Measurements from ENCODE around the gene DNM2.
"Not testable (repeated sequence)": the region's sequence is repeated elsewhere in the genome, so short reads cannot be mapped to it uniquely, and the experiment has no call there.

DNM2 gene

DNA sequence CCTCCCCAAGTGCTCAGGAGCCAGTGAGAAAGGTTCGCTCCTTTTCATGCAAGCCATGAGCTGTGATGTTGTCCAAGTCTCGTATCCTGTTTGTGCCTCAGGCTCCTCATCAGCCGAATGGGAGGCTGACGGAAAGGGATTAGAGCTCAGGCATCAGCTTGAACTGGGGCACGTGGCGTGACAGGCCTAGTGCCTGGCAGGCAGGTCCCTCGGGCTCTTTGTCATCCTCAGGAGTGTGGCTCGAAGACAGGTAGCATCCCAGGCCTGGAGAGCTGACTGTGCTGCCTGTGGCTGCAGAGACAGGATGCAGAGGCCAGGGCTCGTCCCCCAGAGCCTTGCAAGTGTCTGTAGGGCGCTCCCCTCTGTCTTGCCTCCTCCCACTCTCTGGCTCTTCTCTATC, 38.5 kb downstream of the DNM2 start:
- no peak for DNase-seq

DNA sequence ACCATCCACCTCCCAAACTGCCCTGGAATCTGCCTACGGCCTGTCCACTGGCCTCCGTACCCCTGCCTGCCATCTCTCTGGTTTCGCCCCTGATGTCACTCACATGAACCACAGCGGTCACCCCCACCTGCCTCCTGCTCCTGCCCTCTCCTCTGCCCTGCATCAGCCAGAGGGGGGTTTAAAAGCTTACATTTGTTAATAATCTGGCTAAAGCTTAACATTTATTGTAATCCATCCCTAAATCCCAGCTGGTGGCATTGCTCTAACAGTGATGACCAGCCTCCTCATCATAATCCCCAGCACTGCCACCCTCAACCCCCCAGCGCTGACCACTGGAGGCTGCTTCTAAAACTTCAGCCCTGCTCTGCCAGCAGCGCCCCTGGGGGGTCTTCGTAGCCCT, 38.9 kb downstream of the DNM2 start:
- DNase-seq: no peak

DNA sequence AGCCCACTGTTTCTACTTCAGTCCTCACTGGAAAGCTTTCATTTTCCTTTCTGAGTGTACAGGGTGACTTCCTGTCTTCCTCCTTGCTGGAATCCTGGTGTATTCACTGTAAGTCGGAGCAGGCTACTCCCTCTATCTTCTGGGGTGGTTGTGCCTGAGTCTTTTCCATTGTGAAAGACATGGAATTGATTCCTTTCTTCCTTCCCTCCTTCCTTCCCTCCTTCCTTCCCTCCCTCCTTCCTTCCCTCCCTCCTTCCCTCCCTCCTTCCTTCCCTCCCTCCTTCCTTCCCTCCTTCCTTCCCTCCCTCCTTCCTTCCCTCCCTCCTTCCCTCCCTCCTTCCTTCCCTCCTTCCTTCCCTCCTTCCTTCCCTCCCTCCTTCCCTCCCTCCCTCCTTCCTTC, 40.2 kb downstream of the DNM2 start:
- not testable (repeated sequence) for DNase-seq

DNA sequence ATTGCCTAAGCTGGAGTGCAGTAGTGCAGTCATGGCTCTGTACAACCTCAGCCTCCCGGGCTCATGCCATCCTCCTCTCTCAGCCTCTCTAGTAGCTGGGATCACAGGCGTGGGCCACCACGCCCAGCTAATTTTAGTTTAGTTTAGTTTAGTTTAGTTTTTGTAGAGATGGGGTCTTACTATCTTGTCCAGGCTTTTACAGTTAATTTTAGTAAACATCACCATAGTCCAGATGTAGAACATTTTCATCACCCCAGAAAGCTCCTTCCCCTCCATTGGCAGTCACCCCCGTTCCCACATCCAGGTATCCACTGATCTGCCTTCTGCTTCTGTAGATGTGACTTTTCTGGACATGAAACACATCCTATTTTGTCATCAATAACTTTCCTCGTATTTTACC, 41.1 kb downstream of the DNM2 start:
- DNase-seq: no peak

DNA sequence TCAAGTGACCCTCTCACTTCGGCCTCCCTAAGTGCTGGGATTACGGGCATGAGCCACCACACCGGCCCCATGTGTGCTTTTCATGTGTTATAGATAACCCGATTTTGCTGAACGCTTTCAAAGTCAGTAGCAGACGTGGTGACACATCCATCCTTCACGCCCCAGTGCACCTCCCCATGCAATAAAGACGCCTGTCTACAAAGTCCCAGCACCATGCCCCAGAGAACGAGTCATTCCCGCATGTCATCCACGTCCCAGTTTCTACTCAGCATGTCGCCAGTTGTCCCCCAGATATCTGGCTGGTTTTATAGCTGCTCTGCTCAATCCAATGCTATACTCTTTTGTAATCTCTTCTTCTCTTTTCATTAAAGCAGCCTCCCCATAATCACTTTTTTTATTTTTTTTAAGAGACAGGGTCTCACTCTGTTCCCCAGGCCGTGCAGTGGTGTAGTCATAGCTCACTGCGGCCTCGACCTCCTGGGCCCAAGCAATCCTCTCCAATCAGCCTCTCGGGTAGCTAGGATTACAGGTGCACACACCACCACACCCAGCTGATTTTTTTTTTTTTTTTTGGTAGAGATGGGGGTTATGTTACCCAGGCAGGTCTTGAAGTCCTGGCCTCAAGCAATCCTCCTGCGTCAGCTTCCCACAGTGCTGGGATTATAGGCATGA, 42.5 kb downstream of the DNM2 start:
- DNase-seq: no peak

DNA sequence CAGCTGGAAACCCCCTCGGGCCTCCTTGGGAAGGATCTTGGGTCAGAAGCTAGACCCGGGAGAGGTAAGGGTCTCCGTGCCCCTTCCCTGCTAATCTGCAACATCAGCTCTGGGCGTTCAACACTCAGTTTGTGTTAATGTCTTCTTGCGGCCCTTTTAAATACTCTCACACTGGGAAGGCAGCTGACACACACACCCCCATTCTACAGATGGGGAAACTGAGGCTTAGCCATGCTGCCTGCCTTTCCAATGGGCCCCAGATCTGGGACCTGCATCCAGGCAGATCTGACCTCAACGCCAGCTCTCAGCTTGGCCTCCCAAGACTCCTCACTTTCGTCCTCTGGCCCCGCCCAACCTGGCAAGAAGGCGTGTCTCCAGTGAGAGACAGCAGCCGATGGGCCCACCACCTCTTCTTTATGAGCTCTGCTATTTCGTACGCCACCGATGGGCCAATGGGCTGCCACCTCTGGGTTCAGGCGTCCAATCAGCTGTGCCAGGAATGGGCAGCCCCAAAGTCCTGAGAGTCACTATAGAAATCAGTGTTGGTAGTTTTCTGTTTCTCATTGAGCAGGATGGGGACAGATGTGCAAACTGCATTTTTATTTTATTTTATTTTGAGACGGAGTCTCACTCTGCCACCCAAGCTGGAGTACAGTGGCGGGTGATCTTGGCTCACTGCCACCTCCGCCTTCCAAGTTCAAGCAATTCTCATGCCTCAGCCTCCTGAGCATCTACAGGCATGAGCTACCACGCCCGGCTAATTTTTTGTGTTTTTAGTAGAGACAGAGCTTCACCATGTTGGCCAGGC, 43.8 kb downstream of the DNM2 start:
- no peak for DNase-seq

DNA sequence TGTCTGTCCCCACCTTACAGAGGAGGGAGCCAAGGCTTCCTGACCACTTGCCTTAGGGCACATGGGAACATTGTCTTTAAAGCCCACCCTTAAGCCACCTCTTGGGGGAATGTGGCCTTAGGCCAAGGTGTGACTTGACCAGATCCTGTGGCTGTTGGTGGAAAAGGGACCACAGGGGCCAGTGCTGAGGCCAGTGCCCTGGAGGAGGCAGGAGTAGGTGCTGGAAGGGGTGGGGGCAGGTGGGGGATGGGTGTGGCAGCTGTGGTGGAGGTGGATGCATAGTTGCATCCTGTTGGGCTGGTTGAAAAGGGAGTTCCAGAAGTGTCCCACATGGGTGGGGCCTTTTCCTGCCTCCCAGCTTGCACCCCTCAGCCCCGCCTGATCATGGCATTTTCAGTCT, 44.8 kb downstream of the DNM2 start:
- DNase-seq: no peak

DNA sequence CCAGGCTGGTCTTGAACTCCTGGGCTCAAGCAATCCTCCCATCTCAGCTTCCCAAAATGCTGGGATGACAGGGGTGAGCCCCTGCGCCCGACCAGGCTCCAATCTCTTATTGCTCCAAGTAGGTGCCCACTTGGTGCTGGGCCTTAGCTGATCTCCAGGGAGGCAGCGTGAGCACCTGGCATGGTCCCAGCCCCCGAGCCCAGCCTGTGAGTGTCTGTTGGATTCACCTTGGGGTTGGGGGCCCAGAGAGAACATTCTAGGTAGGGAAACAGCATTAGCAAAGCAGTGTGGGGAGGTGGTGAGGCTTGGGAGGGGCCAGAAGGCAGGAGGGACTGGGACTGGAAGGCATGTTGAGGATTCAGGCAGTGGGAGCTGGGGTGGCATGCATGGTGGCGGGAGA, 45.5 kb downstream of the DNM2 start:
- DNase-seq: no peak

DNA sequence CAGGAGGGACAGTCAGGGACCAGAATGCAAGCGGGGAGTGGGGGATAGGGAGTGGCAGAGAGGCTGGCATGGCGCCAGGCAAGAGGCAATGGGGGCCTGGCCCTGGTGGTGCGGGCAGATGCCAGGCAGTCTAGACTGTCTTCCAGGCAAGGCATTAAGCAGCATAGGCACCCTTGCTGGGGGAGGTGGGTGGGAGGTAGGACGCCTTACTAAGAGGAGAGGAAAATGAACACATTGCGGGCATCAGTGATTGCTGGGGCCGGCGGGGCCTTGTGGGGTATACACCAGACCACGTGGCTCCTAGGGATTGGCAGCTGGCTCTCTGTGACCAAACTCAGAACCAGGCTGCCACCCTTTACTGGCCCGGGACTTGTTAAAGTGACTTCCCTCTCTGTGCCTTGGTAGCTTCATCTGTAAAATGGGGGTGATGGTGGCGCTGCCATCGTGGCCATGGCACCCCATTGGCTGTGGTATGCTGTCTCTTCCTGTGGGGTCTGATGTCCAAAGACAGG, 46.0 kb downstream of the DNM2 start:
- DNase-seq: no peak

DNA sequence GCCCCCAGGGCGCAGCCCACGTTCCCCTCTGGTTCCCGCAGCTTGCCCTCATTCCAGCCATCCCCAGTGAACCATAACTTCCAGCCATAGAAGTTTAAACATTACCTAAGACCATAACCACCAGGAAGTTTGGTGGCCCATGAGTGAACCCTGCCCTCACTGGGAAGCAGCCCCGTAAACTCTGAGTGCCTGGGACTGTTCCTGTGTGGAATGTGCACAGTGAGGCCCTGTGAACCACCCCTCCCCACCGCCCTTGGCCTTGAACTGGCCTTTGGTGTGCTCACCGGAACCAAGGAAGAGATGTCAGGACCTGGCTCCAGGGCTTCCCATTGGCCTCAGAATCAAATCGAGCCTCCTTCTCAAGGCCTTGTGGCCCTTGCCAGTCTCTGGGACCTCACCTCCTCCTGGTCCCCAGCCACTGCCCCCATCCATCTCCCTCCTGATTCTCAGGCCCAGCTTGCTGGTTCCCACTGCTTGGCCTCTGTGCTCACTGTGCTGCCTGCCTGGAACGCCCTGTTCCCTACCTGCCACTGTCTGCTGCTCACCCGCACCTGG, 46.5 kb downstream of the DNM2 start:
- no peak for DNase-seq

DNA sequence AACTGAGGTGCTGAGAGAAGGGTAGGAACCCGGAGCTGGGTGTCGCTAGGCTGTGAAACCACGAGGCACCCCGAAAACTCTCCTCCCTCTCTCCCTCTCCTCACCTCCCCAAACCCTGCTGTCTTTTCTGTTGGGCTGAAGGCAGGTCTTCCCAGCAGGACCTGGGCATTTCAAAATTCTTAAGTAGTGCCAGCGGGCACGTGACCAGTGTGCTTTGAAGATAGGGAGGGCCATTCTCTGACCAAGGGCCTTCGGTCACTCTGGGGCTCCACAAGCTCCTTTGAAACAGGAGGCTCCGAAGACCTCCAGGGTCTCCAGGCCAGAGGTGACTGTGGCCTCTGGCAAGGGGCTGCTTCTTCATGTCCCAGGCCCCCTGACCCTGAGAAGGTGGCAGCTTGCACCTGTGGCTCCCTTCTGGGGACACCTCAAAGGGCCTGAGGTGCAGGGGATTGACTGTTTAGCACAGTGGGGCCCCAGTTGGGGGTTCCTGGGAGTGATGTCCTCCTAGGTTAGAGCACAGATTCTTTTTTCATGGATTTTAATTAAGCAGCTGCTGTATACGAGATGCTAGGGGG, 48.3 kb downstream of the DNM2 start:
- DNase-seq: no peak

DNA sequence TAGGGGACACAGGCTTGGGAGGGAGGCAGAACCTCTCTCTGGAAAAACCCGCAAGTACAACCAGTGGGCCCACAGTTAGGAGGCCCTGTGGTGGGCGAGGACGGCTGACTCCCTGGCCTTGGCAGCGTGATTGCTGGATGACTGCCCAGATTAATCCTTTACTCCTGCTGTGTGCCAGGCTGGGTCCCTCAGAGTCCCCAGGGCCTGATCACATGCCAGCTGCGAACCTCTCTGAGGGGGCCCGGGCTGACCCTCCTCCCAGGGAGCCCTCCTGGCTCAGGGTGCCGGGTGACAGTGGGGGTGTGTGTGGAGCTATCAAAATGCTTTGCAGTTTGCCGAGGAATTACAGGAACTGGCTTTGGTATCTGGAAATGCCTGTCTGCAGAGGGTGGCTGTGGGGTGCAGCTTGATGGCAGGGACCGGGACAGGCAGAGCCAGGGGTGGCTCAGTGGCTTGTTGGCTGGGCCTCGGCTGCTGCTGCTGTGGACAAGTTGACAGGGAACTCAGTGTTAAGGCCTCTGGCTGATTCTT, 48.9 kb downstream of the DNM2 start:
- DNase-seq: no peak

DNA sequence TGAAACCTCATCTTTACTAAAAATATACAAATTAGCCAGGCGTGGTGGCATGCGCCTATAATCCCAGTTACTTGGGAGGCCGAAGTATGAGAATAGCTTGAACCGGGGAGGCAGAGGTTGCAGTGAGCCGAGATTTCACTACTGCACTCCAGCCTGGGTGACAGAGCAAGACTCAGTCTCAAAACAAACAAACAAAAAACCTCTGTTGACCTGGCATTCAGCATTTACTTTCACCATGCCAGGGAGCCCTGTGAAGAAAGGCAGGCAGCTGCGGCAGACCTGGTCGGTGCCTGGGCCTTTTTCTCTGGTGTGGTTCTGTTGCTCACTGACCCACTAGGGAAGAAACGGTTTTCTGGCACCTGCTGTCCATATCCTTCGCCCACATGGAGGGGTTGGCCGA, 49.8 kb downstream of the DNM2 start:
- DNase-seq: no peak

DNA sequence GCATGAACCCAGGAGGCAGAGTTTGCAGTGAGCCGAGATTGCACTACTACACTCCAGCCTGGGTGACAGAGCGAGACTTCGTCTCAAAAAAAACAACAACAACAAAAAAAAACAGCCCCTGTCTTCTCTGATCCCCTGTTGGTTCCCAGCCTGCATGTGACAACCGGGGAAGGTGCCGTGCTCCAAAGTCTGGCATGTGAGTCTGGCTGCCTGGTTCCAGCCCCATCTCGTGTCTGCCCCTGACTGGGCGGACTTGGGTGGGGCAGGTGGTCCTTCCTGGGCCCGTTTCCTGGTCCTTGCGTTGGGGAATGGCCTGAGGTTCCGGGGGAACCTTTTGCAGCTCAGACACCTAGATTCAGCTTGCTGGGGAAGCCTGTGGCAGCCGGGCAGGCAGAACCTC, 50.5 kb downstream of the DNM2 start:
- DNase-seq: no peak

DNA sequence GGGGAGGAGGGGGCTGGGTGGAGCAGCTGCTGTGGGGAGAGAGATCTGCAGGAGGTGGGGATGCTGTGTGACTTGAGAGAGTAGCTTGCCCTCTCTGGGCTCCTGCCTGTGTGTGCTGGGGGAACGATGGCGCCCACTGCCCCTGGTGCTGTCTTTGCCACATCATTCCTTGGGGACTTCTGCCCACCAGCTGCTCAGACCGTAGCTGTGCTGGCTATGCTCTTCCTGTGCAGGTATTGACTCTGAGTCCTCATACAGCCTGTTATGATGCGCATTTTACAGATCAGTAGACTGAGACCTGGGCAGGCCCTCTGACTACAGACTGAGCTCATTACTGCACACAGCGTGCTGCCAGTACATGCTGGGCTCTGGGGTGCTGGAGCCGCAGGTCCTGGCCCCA, 51.1 kb downstream of the DNM2 start:
- no peak for DNase-seq

DNA sequence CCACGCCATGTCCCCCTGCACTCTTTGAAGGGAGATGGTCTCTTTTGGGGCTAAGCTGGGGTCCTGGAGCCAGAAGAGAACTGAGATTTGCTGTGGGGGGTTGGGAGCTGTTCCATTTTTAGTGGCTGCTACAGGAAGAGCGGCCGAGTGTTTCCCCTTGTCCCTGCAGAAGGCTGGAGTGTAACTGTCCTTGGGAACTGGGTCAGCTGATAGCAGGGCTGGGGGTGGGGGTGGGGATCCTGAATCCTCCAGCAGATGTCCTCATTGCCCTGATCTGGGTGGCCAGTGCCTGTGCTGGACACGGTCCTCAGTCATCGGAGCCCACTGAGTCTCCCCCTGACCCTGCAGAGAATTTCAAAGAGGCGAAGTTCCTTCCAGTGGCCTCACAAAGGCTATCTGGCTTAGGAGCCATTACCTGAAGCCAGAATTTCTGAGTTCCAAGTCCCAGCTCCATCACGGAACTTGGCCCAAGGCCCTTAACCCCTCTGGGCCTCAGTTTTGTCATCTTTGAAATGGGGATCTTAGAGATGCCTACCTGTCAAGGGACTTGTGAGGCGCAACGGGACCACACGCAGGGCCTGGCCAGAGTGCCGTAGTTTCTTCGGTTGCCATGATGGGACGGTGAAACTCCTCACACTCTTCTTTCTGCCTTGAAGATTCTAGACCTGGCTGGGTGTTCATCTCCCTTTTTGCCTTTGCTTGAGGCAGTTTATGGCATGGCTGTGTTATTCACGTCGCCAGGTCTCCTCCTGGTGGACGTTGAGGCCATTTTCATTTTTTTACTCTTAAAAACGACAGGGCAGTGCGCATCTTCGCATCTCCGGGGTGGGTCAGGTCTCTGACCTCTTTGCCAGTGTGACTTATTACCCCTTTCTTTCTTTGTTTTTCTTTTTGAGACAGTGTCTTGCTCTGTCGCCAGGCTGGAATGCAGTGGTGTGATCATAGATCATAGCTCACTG, 51.9 kb downstream of the DNM2 start:
- no peak for DNase-seq

DNA sequence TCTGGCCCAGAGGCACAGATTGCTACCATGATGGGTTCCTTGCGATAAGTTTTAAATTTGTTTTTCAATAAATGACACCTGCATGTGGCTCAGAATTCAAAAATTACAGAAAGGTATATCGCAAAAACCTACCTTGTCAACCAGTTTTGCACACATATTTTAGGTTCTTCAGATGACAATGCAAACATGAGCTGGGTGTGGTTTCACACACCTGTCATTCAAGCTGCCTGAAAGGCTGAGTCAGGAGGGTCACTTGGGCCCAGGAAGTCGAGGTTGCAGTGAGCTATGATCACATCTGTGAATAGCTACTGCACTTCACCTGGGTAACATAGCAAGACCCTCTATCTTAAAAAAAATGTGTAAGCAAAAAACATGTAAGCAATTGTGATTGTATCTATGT, 56.1 kb downstream of the DNM2 start:
- no peak for DNase-seq

DNA sequence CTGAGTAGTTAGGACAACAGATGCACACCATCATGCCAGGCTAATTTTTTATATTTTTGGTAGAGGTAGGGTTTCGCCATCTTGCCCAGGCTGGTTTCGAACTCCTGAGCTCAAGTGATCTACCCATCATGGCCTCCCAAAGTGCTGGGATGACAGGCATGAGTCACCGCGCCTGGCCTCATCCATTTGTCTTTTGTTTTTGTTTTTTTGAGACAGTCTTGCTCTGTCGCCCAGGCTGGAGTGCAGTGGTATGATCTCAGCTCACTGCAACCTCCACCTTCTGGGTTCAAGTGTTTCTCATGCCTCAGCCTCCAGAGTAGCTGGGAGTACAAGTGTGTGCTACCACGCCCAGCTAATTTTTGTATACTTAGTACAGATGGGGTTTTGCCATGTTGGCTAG, 57.0 kb downstream of the DNM2 start:
- no peak for DNase-seq

DNA sequence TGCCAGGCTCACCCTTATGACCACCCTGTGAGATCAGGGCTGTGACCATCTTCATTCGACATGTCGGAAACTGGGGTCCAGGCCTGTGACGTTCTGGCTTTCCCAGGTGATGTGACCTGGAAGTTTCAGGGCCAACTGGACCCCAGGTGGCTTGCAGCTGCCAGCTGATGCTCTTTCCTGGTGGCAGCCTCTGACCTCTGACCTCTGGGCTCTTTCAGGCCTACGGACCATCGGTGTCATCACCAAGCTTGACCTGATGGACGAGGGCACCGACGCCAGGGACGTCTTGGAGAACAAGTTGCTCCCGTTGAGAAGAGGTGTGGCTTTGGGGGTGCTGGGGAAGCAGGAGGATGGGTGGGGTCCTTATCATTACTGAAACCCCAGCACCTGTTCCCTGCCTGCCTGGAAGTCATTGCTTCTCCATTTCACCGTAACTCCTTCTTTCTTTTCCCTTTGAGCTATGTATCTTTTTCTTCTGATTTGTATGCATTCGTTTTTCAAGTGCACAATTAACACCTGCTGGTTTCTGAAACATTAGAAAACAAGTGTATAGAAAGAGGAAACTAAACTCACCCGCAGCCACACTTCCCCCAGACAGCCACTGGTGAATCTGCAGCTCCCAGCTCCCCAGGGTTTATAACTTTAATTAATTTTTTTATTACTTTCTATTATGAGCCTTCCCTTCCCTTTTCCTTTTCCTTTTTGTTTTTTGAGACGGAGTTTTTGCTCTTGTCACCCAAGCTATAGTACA, 59.2 kb downstream of the DNM2 start:
- DNase-seq: no peak

DNA sequence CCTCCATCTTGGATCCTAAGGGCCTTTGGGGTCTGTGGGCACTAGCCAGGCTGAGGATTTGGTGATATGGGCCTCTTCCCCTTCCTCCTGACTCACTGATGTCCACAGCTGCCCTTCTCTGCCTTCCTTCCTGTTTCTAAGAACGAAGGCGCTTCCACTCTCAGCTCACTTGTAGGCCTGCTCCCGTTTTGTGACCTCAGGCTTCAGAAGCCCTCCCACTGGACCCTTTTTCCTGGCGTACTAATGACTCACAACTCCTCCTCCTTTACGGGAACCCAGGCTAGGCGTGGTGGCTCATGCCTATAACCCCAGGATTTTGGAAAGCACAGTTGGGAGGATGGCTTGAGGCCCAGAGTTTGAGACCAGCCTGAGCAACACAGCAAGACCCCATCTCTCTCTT, 62.5 kb downstream of the DNM2 start:
- DNase-seq: no peak

DNA sequence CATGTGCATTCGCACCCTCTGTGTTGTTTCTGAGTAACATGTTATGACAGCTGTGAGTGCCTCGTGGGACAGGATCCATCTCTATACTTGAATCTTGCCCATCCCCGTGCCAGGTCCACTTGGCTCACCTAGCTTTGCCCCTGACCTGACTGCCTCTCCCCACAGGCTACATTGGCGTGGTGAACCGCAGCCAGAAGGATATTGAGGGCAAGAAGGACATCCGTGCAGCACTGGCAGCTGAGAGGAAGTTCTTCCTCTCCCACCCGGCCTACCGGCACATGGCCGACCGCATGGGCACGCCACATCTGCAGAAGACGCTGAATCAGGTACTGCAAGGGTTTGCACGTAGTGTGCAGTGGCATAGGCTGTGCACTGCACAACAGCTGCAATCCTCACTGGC, 64.9 kb downstream of the DNM2 start:
- no peak for DNase-seq

DNA sequence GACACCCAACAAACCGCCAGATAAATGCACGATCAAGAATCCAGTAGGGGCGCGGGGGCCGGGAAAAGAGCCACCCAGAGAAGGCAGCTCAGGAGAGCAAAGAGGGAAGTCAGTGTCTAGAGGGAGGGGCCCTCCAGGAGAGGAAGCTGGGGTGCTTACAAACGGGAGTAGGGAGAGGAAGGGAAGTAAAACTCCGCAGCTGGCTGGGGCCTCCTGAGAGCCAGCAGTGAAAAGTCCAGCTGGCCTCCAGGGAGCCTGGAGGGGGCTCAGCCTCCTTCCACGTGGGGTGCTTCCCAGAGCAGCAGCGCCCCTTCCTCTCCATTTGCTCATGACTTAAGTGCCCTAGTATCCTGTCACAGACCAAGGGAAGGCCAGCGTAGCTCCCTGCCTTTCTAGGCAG, 66.4 kb downstream of the DNM2 start:
- DNase-seq: no peak

Measured in cortex of kidney (tissue), 1 donor.